ENCODE results near the gene TSPAN3.

Gene TSPAN3

GRCh38 chr15:77022646-77023575 is 48.0 kb downstream of the TSPAN3 start:
- DNase-seq (ENCODE audit: low read depth), result no peak

GRCh38 chr15:77021803-77022381 is 49.0 kb downstream of the TSPAN3 start:
- no peak for DNase-seq (ENCODE audit: low read depth)

- no peak for DNase-seq (ENCODE audit: low read depth)
Measured at GRCh38 chr15:77021088-77021481, 49.8 kb downstream of the TSPAN3 start.

DNA sequence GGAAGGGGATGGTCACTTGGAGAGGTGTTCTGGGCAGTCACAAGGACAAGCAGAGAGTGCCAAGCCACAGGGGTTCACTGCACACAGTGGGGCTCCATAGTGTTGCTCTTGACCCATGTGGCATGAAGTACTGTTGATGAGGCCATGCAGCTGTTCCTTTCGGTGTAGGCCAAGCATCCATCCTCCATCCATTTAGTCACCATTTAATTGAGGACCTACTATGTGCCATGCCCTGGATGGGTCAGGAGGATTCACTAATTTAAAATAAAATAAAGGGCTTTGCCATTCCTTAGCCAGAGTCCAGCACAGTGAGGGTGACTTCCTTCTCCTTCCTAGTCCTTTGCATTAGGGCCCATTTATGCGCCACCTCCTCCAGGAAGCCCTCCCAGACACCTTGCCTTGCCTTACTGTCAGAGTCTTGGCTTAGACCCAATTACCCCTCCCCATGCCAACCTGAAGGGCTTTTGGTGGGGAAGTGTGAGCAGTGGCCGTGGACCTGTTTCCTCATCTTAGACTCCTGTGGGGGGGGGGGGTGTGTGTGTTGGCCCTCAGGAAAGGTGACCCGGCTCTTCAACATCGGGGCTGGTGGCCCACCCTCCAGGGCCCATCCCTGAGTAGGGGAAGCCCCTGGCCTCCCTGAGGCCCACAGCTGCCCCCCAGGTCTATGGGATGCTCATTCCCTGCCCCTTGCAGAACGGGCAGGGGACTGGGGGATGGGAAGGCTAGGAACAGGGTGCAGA is 50.4 kb downstream of the TSPAN3 start:
- no peak for DNase-seq (ENCODE audit: low read depth)

DNA sequence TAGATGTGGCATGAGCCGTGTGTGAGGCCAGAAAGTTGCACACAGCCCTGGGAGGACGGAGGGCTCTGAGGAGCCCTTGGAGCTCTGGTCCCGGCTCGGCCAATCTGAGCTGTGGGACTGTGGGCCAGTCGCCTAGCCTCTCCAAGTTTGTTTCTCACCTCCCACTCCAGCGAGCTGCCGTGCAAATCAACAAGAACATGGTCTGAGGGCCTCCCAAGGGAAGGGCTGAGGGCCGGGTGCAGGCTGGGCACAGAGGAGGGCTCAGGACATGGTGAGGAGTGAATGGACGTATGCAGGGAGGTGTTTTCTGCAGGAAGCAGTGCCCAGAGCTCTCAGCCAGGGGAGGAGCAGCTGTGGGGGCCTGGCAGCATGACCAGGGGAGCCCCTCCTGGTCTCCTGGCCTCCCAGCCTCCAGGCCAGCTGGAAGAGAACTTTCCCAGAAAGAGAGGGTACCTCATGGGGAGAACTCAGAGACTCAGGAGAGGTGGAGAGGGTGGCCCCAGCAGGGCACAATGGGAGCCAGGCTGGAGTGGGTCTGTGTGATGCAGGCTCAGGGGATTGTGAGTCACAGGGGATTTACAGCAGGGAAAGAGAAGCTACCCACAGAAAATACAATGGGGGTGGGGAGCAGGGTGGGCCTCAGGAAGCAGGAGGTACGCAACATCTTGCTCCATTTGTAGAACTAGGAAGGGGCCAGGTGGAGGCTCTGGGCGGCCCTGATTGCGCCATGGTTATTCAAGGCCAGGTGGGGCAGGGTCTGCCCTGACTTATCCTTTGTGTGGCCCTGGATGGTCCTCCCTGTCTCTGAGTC is 51.2 kb downstream of the TSPAN3 start:
- DNase-seq (ENCODE audit: low read depth), result no peak

GRCh38 chr15:77018796-77019505 is 52.0 kb downstream of the TSPAN3 start:
- no peak for DNase-seq (ENCODE audit: low read depth)

GRCh38 chr15:77017761-77018720 is 52.9 kb downstream of the TSPAN3 start:
- no peak for DNase-seq (ENCODE audit: low read depth)

DNA sequence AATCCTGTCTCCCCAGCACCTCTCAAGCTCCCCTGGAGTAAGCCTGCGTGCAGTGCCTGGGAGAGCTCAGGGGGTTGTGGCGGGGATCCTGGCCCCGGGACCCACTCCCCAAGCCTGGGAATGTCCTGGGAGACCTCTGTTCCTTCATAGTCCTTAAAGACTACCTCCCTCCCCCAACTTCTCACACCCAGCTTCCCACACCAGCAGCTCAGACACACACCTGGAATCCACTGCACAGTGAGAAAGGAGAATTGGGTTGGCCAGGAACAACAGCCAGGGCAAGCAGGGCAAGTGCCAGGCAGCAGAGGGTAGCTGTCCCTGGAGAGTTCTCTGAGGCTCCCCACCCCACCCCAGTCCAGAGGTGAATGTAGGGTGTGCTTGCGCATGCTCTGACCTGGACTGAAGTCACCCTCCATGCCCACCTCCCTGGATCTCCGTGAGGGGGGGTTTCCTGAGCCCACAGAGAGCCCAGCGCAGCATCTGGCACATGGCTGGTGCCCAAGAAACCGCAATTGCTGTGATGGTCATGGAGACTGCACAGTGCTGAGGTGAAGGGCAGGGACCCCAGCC is 53.7 kb downstream of the TSPAN3 start:
- no peak for DNase-seq (ENCODE audit: low read depth)

- no peak for DNase-seq (ENCODE audit: low read depth)
Measured at GRCh38 chr15:77016321-77016695, 54.6 kb downstream of the TSPAN3 start.

DNA sequence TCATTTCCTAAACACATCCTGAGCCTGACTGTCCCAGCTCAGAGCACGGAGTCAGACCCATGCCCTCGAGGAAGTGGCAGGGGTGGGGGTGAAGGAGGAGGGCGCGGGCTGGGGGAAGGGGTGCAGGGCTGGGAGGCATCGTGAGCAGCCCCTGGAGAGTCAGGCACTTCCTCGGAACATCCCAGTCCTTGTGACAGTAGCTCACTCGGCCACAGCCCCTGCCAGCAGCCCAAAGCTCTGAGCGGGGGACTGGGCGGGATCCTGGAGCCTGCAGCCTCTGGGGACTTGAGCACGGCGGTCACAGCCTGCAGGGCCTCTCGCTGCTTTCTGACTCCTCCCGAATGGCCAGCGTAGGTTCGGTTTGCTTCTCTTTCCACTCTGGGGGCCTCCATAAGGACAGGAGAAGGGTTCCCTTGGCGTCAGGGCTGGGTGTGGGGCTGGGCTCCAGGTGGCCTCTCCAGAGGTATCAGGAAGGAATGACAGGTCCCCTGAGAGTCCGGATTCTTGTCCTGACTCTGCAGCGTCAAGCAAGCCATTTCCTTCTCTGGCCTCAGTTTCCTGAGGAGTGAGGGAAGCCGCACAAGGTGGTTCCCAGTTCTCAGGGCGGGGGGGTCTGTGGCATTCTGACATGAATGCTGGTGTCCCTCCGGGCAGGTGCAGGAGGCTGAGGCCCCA is 55.1 kb downstream of the TSPAN3 start:
- DNase-seq (ENCODE audit: low read depth), result no peak

GRCh38 chr15:77014132-77015081 is 56.5 kb downstream of the TSPAN3 start:
- no peak for DNase-seq (ENCODE audit: low read depth)

- DNase-seq (ENCODE audit: low read depth), result peak; percentile 55
Measured at GRCh38 chr15:77013776-77014131, 57.2 kb downstream of the TSPAN3 start.

GRCh38 chr15:77012868-77013267 is 58.0 kb downstream of the TSPAN3 start:
- no peak for DNase-seq (ENCODE audit: low read depth)

DNA sequence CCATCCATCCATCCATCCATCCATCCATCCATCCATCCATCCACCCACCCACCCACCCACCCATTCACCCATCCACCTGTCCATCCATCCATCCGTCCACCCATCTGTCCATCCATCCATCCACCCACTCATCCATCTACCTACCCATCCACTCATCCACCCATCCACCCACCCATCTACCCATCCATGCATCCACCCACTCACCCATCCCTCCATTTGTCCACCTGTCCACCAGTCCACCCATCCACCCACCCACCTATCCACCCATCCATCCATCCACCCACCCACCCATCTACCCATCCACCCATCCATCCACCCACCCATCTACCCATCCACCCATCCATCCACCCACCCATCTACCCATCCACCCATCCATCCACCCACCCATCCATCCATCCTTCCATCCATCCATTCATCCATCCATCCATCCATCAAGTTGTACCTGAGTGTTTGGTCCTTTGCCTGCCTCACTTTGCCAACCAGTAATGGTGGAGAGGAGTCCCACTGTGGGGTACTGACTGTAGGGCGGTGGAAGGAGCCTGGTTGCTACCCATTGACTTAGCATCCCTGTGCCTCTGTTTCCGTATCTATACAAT is 58.7 kb downstream of the TSPAN3 start:
- DNase-seq (ENCODE audit: low read depth), result no peak

GRCh38 chr15:77010857-77011256 is 60.1 kb downstream of the TSPAN3 start:
- DNase-seq (ENCODE audit: low read depth), result no peak

- no peak for DNase-seq (ENCODE audit: low read depth)
Measured at GRCh38 chr15:77010312-77010686, 60.6 kb downstream of the TSPAN3 start.

DNA sequence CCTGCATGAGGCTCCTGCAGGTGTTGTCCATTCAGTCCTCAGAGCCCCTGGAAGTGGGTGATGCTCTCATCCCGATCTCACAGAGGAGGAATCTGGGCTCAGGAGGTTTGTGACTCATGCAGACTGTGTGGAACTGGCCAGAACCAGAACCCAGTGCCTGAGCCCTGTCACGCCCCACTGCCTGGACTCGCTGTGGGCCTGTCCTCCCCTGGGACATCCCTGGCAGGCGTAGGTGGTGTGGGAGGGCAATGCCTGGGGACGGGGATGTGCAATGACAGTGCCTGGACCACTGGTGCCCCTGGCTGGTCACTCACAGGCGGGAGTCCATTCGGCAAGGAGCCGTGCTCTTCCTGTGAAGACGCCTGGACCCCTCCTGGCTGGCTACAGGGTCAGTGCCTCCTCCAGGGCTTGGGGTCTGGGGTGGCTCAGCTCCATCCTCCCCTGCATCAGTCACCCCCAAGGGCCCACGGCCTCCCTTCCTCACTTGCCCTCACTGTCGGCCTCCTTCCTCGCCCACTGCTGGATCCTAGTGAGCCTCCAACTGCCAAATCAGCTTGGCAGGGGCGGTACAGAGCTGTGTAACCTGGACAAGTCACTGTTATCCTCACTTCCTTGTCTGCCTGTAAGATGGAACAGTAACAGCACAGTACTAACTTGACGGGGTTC is 61.1 kb downstream of the TSPAN3 start:
- DNase-seq (ENCODE audit: low read depth), result no peak
